ENCODE data around the gene VTI1A. TPM values are rescaled to one million over a fixed set of nuclear protein-coding genes. Genes with fewer than 3 reads are reported as not detected.

The VTI1A gene
- total RNA-seq, 3 donors from 2014 or later, result 53.7 to 65.6 (median 59.2) TPM

DNA sequence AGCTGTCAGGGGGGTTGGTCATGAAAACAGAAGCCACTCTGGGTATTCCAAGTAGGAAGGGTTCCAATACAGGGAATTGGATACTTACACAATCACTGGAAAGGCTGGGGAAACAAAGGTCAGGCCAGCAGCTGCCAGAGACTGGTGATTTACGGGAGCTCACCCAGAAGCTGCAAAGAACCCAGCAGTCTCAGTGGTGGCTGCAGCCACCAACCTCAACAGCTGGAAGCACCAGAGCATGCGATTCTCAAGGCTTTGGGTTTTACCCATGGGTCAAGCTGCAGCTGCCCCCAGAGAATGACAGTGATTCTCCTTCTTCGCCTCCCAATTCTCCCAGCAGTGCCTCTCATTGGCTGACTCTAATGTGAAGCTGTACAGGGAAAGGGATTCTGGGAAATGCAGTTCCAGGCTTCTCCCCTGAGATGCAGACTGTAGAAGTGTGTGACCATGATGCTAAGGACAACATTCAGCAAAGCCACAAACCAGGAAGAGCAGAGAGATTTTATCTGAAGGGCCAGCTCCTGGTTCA lies 395.9 kb downstream of the VTI1A start:
- Histone ChIP-seq H3K4me1 (no peaks in the 10 kb centered on the region), H3K27me3 (no peaks in the 10 kb centered on the region), H3K27ac (no peak overlapping the region), H3K4me3 (no peak overlapping the region), H3K9me3 (peaks cover 12% of the 10 kb centered on the region in 2 donors), H3K36me3 (no peaks in the 10 kb centered on the region)
- TF ChIP-seq POLR2A (IDR thresholded peaks at IDR 0.05), result no peak
- no peak for TF ChIP-seq CTCF (IDR thresholded peaks at IDR 0.05)
- TF ChIP-seq POLR2AphosphoS5 (IDR thresholded peaks at IDR 0.05), result no peak
- DNase-seq (ENCODE audit: low spot score in 2 of 2), result no peak
- intact Hi-C loops (cut with DNase I; ENCODE audit: low total_unique reads), result no loop called here

DNA sequence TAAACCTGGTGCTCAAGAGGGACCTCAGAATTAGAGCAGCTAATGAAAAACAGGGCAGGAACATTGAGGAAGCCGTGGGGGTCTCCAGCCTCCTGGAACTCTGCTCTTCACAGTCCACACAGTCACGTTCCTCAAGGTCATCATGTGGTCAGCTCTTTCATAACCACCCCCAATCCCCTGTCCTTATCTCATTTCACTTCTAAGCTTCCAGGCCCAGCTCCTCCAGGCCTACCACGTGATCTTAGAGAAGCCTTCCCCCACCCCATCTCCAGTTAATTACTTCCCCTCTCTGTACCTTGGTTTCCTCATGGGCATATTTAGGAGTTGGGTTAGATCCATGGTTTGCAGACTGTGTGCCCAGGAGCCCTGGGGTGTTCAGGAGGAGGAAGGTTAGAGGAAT lies 396.6 kb downstream of the VTI1A start:
- no peaks in the 10 kb centered on the region for H3K4me1 ChIP-seq

DNA sequence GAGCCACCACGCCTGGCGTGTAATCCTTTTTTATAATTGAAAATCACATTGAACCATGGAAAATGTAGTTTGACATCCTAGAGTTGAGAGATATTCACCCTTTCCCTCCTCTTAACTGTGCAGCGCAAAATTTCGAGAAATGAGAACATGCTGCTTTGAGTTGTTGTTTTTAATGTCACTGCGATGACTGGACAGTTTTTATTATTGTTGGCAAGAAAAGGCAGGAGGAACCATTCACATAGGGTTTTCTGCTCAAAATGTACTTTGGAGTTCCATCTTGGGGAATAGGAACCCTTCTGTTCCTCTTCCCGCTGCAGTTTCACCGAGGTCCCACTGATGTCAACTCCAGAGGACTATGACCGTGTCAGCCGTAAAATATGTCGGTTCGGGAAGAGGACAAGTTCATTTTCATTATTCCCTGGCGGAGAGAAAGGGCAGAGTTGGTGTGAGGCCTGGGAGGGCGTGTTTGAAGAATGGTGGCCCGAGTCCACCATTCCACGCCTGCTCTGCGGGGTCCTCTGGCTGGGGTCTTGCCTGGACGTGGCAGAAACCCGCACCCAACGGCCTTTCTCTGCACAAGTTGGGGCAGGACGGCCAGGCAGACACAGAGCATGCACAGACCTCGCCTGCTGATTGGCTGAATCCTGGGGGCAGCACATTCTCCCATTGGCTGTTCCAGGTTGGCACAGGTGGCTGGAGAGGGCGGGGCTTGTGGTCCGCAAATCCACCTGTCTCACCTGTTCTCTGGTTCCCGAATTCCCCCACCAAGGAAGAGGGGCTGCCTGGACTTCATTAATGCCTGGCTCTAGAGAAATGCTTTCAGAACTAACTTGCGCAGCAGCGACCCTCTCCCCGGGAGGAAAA lies 397.9 kb downstream of the VTI1A start:
- no peak for TF ChIP-seq POLR2AphosphoS5 (IDR thresholded peaks at IDR 0.05)
- TF ChIP-seq POLR2A (IDR thresholded peaks at IDR 0.05), result no peak
- no peak for TF ChIP-seq CTCF (IDR thresholded peaks at IDR 0.05)
- Histone ChIP-seq H3K4me1 (no peaks in the 10 kb centered on the region), H3K9me3 (peaks cover 15 to 16% of the 10 kb centered on the region in 2 donors), H3K27ac (no peak overlapping the region), H3K27me3 (no peaks in the 10 kb centered on the region), H3K36me3 (no peaks in the 10 kb centered on the region), H3K4me3 (no peak overlapping the region)
- intact Hi-C loops (cut with DNase I; ENCODE audit: low total_unique reads), result no loop called here
- no peak for DNase-seq (ENCODE audit: low spot score in 2 of 2)

More for the DNA sequence above, 396.6 kb downstream of the VTI1A start:
- Histone ChIP-seq H3K9me3 (peaks cover 15 to 16% of the 10 kb centered on the region in 2 donors), H3K27ac (no peak overlapping the region), H3K36me3 (no peaks in the 10 kb centered on the region), H3K27me3 (no peaks in the 10 kb centered on the region), H3K4me3 (no peak overlapping the region)
- no peak for TF ChIP-seq CTCF (IDR thresholded peaks at IDR 0.05)
- no peak for TF ChIP-seq POLR2A (IDR thresholded peaks at IDR 0.05)
- TF ChIP-seq POLR2AphosphoS5 (IDR thresholded peaks at IDR 0.05), result no peak
- intact Hi-C loops (cut with DNase I; ENCODE audit: low total_unique reads), result no loop called here
- DNase-seq (ENCODE audit: low spot score in 2 of 2), result no peak

- Histone ChIP-seq H3K9me3 (peaks cover 15 to 16% of the 10 kb centered on the region in 2 donors), H3K4me1 (no peaks in the 10 kb centered on the region), H3K27me3 (no peaks in the 10 kb centered on the region), H3K27ac (no peak overlapping the region), H3K4me3 (no peak overlapping the region), H3K36me3 (no peaks in the 10 kb centered on the region)
- no peak for DNase-seq (ENCODE audit: low spot score in 2 of 2)
- TF ChIP-seq CTCF (IDR thresholded peaks at IDR 0.05), result no peak
- no peak for TF ChIP-seq POLR2A (IDR thresholded peaks at IDR 0.05)
- TF ChIP-seq POLR2AphosphoS5 (IDR thresholded peaks at IDR 0.05), result no peak
- intact Hi-C loops (cut with DNase I; ENCODE audit: low total_unique reads), result no loop called here
Measured at GRCh38 chr10:112847778-112848177, 400.8 kb downstream of the VTI1A start.

DNA sequence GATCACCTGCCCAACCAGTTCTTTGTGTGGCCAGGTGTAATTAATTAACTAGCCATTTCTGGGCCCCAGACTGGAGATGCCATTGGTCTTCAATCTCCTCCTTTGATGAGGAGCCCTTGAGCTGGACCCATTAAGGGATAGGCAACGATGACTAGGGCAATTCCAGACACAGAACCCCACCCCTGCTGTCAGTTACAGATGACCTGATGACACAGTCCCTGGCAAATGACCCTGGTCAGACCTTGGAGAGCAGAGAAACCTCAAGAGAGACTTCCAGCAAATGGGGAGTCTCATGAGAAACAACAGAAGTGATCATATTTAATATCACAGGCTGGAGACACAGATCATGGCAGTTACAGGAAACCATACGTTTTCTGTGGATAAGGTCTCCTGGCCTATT lies 401.2 kb downstream of the VTI1A start:
- no peaks in the 10 kb centered on the region for H3K27me3 ChIP-seq
- H3K27ac ChIP-seq, result no peak overlapping the region
- TF ChIP-seq POLR2AphosphoS5 (IDR thresholded peaks at IDR 0.05) (no peak), CTCF (IDR thresholded peaks at IDR 0.05) (no peak), POLR2A (IDR thresholded peaks at IDR 0.05) (no peak)
- H3K4me3 ChIP-seq, result no peak overlapping the region
- DNase-seq (ENCODE audit: low spot score in 2 of 2), result no peak
- H3K36me3 ChIP-seq, result no peaks in the 10 kb centered on the region
- H3K4me1 ChIP-seq, result no peaks in the 10 kb centered on the region
- H3K9me3 ChIP-seq, result peaks cover 15 to 16% of the 10 kb centered on the region in 2 donors
- intact Hi-C loops (cut with DNase I; ENCODE audit: low total_unique reads), result no loop called here

Data from breast epithelium (tissue), 4 donors.